Aorta (tissue), 5 donors: ENCODE measurements around the gene ANKRD49. TPM values are rescaled to one million over a fixed set of nuclear protein-coding genes. Genes with fewer than 3 reads are reported as not detected.

Source experiments
- ATAC-seq: fragments of 200-7000 bp; cut with Tn5 transposase; one replicate; pipeline ENCODE4 v1.9.1; 2022; ENCODE audit warnings: moderate library complexity; ENCODE audit not compliant: low FRiP score
- DNase-seq, 2 donors: peaks; one replicate each; pipeline ENCODE4 v3.0.0-alpha.2; 2020
- H3K27ac ChIP-seq, 2 donors: one replicate each; pipeline ENCODE4 v1.5.1; 2013; ENCODE audit warnings: low read length in 2 of 2, mild to moderate bottlenecking in 2 of 2, moderate library complexity in 2 of 2, control low read depth in 1 of 2, inconsistent platforms in 1 of 2, low read depth in 1 of 2
- H3K27me3 ChIP-seq, 2 donors: one replicate each; pipeline ENCODE4 v1.6.1; 2013; ENCODE audit warnings: control low read depth in 1 of 2, low read length in 1 of 2, mild to moderate bottlenecking in 1 of 2, moderate library complexity in 1 of 2; ENCODE audit not compliant: insufficient read depth in 2 of 2, control insufficient read depth in 1 of 2
- H3K36me3 ChIP-seq, 2 donors: one replicate each; pipeline ENCODE4 v1.6.1; 2013; ENCODE audit warnings: control low read depth in 1 of 2, low read length in 1 of 2, mild to moderate bottlenecking in 1 of 2; ENCODE audit not compliant: insufficient read depth in 2 of 2, control insufficient read depth in 1 of 2
- H3K4me1 ChIP-seq, 2 donors: one replicate each; pipeline ENCODE4 v1.6.1; 2013; ENCODE audit warnings: low read length in 2 of 2, control low read depth in 1 of 2, mild to moderate bottlenecking in 1 of 2, moderate library complexity in 1 of 2; ENCODE audit not compliant: insufficient read depth in 2 of 2, control insufficient read depth in 1 of 2
- H3K4me3 ChIP-seq, 2 donors: one replicate each; pipeline ENCODE4 v1.5.1; 2013; ENCODE audit warnings: low read length in 2 of 2, control low read depth in 1 of 2, mild to moderate bottlenecking in 1 of 2
- H3K9me3 ChIP-seq: one replicate; pipeline ENCODE4 v1.6.1; 2013; ENCODE audit warnings: mild to moderate bottlenecking, low read length; ENCODE audit not compliant: control insufficient read depth
- WGBS, 2 donors: extraction: QIAGEN DNeasy Blood & Tissue Kit; methylation state at CpG; one replicate each; pipeline ENCODE4 v1.1.7; 2013; 5-methylcytosine and 5-hydroxymethylcytosine counted together
- intact Hi-C, 2 donors: fragments of 100-400 bp; cut with DNase I; formaldehyde crosslinking; loops; one replicate each; pipeline versions ENCODE4 v1.14.2 to v1.15.0; 2022
- polyA plus RNA-seq, 2 donors: library from polyadenylated mRNA; stranded (reverse); fragments of 200-250 nt; gene quantifications; one replicate each; pipeline ENCODE4 v1.2.3, GENCODE V29; 2013
- total RNA-seq, 2 donors: library from RNA; stranded (reverse); fragmentation: NEBNext Ultra II Directional; extraction: Animal tissue kit (Norgen Biotek cat#: 25700); gene quantifications; one replicate each; pipeline ENCODE4 v1.2.1, GENCODE V29; 2021
- donor health status: healthy with polysubstance abuse.
- donor health status: Bipolar disorder and iron deficiency.
- donor health status: DM: no; HTN: no; CAD: no.
- donor health status: DM: no; HTN: no; CAD: no.
- donor health status: DM: yes; HTN: yes; CAD: no.

Gene ANKRD49
- total and polyA plus RNA-seq, 4 donors: 8.8 to 26.1 (median 13.5) TPM

DNA sequence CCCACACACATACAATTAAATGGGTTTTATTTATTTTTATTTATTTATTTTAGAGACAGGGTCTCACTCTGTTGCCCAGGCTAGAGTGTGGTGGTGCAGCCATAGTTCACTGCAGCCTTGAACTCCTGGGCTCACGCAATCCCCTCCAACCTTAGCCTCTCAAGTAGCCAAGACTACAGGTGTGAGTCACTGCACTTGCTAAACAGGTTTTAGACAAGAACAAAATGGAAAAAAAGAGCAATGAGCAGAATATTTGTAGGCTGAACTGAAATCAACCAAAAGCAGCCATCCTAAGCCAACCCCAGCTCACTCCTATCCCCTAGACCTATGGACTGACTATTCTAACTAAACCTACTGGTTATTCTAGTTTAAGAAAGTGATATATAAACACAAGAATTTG is 37.9 kb upstream of the ANKRD49 start:
- intact Hi-C loops: no loop called here
- ATAC-seq: no peak
- Histone ChIP-seq H3K36me3 (peaks cover 0 to 3% of the 10 kb centered on the region in 2 donors), H3K27me3 (no peaks in the 10 kb centered on the region), H3K4me3 (no peak overlapping the region), H3K9me3 (no peaks in the 10 kb centered on the region), H3K27ac (no peak overlapping the region), H3K4me1 (no peaks in the 10 kb centered on the region)
- DNase-seq: no peak
- 99 to 100% methylated on average over 1 of the region's 1 CpG for WGBS, 2 donors

DNA sequence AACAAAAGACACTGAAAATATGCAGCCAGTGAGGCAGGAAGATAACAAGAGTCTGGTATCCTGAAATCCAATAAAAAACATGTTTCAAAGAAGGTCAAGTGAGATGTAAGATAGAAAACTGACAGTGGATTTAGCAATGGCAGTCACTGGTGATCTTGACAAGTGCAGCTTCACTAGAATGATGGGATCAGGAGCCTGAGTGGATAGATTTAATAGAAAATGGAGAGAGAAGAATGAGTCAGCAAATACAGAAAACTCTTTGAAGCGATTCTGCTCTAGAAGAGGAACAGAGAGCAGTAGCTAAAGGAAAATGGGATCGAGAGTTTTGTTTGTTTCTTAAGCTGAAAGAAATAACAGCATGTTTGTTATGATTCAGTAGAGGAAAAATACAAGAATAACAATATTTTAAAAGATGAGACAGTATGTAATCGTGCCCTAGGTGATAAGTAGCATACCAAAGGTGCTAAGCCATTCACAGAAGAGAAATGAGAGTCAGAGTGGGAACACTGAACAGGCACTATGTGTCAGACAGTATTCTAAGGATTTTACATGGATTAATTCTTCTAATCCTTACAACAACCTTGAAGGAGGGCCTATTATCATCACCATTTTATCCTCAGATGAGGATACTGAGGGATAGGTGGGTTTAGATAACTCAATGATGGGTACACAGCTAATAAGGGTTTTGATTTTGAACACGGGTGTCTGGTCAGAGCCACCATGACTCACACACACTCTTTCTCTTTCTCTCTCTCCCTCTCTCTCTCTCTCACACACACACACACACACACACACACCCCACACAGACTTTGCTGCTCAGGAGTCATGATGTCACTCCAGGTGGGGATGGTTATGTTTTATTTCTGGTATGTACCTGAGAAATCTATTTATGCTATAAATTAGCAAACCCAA is 36.4 kb upstream of the ANKRD49 start:
- Histone ChIP-seq H3K27me3 (no peaks in the 10 kb centered on the region), H3K27ac (no peak overlapping the region), H3K4me3 (no peak overlapping the region), H3K9me3 (no peaks in the 10 kb centered on the region), H3K36me3 (peaks cover 0 to 3% of the 10 kb centered on the region in 2 donors), H3K4me1 (no peaks in the 10 kb centered on the region)
- 85% methylated on average over 4 of the region's 4 CpGs for WGBS, 2 donors
- intact Hi-C loops: no loop called here
- DNase-seq (no peak), ATAC-seq (no peak)

DNA sequence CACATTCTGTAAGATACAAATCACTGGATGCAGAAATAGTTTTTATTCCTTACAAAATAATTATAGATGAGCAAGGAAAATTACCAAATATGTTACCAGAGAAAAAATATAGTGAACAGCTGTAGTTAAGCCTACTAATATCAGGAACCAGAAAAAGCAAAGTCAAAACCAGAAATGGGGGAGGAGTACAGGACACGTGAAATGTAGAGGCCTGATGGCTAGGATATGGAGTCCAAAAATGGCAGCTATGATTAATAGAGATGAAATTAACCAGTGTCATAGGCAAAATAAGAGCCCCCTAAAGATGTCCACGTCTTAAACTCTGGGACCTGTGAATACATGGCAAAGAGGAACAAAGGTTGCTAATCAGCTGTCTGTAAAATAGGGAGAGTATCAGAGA is 34.2 kb upstream of the ANKRD49 start:
- Histone ChIP-seq H3K4me1 (no peaks in the 10 kb centered on the region), H3K27ac (no peak overlapping the region), H3K27me3 (no peaks in the 10 kb centered on the region), H3K4me3 (no peak overlapping the region), H3K9me3 (no peaks in the 10 kb centered on the region), H3K36me3 (peaks cover 0 to 3% of the 10 kb centered on the region in 2 donors)
- WGBS, 2 donors: 91 to 95% methylated on average over 2 of the region's 2 CpGs
- ATAC-seq: no peak
- intact Hi-C loops: no loop called here
- no peak for DNase-seq

DNA sequence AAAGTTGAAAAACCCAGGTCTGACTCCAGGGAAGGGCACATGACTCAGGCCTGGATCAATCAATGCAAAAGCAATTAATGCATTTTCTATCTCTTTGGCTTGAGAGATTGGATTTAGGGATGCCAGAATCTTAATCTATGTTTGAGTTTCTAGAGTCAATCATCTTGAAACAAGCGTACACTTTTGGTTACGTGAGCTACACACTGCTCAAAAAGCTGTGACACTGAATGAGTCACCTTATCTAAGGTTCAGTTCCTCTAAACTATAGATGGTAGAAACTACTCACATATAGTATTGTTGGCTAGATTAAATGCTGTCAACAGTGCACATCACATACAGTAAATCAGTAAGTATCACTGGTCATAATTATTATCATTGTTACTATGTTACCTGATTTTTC is 24.4 kb upstream of the ANKRD49 start:
- Histone ChIP-seq H3K4me3 (no peak overlapping the region), H3K27me3 (no peaks in the 10 kb centered on the region), H3K4me1 (no peaks in the 10 kb centered on the region), H3K27ac (no peak overlapping the region), H3K9me3 (no peaks in the 10 kb centered on the region), H3K36me3 (no peaks in the 10 kb centered on the region)
- WGBS, 2 donors: 96 to 98% methylated on average over 2 of the region's 2 CpGs
- intact Hi-C loops: no loop called here
- DNase-seq: no peak
- no peak for ATAC-seq

DNA sequence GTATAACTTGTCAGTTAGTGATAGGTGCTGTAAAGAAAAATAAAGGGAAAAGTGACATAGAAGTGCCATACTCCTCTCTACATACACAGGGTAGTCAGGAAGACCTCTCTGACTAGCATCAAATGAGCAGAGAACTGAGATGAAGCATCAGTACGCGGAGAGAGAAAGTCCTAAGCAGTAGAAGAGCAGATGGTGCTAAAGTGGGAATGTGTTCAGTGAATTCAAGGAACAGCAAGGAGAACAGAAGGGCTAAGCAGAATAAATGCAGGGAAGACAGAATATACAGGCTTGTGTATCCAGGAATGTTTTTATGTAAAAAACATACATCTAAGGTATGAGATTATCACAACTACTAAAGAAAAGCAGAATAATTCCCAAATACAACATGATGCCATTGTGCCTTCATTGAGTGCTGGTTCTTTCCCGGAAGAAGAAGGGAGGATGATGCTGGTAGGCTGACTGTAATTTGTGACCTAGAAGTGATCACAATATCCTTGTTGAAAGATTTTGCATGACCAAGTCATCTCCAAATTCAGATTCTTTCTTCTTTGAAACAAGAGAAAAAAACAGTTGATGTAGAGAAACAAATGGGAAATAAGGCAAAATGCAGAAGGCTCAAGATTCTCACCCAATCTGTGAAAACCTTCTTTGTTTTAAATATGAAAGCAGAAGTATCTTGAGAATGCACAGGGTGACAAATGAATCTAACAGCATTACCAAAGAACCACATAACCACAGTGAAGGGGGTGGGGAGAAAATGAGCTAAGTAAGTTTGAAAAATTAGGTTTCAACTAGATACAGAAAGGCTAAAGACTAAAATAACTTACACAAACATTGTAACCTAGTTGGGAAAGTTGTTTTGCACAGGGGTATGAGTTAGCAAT is 20.6 kb upstream of the ANKRD49 start:
- no peaks in the 10 kb centered on the region for H3K9me3 ChIP-seq
- H3K27me3 ChIP-seq: no peaks in the 10 kb centered on the region
- whole genome bisulfite sequencing, 2 donors: 95% methylated on average over 3 of the region's 3 CpGs
- H3K27ac ChIP-seq: no peak overlapping the region
- ATAC-seq (no peak), DNase-seq (no peak)
- intact Hi-C loops: no loop called here
- H3K4me1 ChIP-seq: no peaks in the 10 kb centered on the region
- no peak overlapping the region for H3K4me3 ChIP-seq
- H3K36me3 ChIP-seq: no peaks in the 10 kb centered on the region

DNA sequence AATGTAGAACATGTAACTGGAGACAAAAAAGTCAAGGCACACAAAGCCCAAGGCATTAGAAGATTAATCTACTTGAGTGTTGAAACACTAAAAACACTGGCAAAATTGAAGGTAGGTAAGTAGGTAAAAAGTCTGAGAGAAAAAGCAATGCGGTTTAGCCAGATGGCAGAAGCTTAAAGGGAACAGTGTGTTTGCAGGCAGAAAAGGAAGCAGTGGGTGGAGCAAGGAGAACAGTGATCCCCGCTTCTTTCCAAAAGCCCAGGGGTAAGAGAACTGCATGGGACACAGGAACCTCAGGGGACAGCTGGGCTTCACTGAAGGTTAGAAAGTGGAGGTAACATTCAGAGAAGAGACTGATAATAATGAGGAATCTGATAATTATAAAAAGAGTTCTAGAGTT is 16.2 kb upstream of the ANKRD49 start:
- Histone ChIP-seq H3K4me1 (no peaks in the 10 kb centered on the region), H3K27ac (no peak overlapping the region), H3K4me3 (no peak overlapping the region), H3K9me3 (no peaks in the 10 kb centered on the region), H3K36me3 (peaks cover 0 to 5% of the 10 kb centered on the region in 2 donors), H3K27me3 (no peaks in the 10 kb centered on the region)
- DNase-seq: no peak
- 79 to 85% methylated on average over 2 of the region's 2 CpGs for WGBS, 2 donors
- intact Hi-C loops: no loop called here
- no peak for ATAC-seq

DNA sequence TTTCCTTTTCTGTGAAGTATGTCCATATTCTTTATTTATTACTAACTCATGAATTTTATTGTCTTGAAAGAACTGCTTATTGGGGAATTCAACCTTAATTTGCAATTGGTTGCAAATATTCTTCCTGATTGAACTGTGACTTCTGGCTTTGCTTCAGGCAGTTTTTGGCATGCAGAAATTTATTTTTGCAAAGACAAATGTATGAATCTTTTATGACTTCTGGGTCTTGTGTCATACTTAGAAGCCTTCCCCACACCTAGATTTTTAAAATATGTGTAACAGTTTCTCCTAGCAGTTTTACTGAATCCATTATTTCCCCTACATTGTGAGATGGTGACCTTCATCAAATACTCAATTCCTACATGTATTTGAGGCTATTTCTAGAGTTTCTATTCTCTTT is 12.4 kb upstream of the ANKRD49 start:
- no peak overlapping the region for H3K4me3 ChIP-seq
- ATAC-seq: no peak
- H3K36me3 ChIP-seq: peaks cover 0 to 7% of the 10 kb centered on the region in 2 donors
- no peaks in the 10 kb centered on the region for H3K27me3 ChIP-seq
- no peaks in the 10 kb centered on the region for H3K9me3 ChIP-seq
- DNase-seq: no peak
- no peaks in the 10 kb centered on the region for H3K4me1 ChIP-seq
- intact Hi-C loops: no loop called here
- no peak overlapping the region for H3K27ac ChIP-seq

DNA sequence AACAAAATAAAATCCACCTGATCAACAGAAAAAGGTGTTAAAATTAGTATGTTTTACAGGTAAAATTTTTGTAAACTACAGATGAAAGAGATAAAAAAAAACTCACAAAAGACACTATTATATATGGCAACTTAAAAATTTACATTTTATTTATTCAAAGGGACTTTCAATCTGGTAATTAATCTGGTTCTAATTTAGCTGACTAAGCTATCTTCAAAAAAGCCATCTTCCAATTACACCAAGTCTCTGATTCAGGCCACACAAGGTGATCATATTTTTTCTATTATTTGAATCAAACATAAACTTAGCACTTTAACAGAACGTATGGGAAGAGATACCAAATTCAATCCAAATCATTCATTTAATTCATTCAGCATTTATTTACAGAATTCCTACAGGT is 7.7 kb upstream of the ANKRD49 start:
- 74 to 79% methylated on average over 1 of the region's 1 CpG for WGBS, 2 donors
- no peak overlapping the region for H3K27ac ChIP-seq
- H3K4me3 ChIP-seq: no peak overlapping the region
- H3K4me1 ChIP-seq: no peaks in the 10 kb centered on the region
- ATAC-seq: no peak
- H3K36me3 ChIP-seq: peaks cover 2% of the 10 kb centered on the region in 2 donors
- no peaks in the 10 kb centered on the region for H3K27me3 ChIP-seq
- no peaks in the 10 kb centered on the region for H3K9me3 ChIP-seq
- no peak for DNase-seq
- intact Hi-C loops: no loop called here
